NOMO-1 treated with dmso at 0.1 percent for 144 hours (cell line): ENCODE measurements around the gene IQCK.

Experiments
- DNase-seq: peaks from one replicate; lab custom pipeline; 2025; ENCODE audit not compliant: unreplicated experiment; lab: John Stamatoyannopoulos, UW

IQCK gene

GRCh38 chr16:19753815-19754643, 36.0 kb downstream of the IQCK start:
- DNase-seq: no peak

- DNase-seq: no peak
Observed at GRCh38 chr16:19754644-19755036, 36.6 kb downstream of the IQCK start.

GRCh38 chr16:19755268-19755667, 37.2 kb downstream of the IQCK start:
- no peak for DNase-seq

- DNase-seq: no peak
Observed at GRCh38 chr16:19757026-19757425, 39.0 kb downstream of the IQCK start.

- no peak for DNase-seq
Observed at GRCh38 chr16:19757762-19758595, 39.9 kb downstream of the IQCK start.

GRCh38 chr16:19760356-19761060, 42.4 kb downstream of the IQCK start:
- no peak for DNase-seq

GRCh38 chr16:19765860-19766553, 47.9 kb downstream of the IQCK start:
- DNase-seq: no peak

GRCh38 chr16:19766554-19766884, 48.4 kb downstream of the IQCK start:
- no peak for DNase-seq

GRCh38 chr16:19766988-19767387, 48.9 kb downstream of the IQCK start:
- no peak for DNase-seq

- DNase-seq: no peak
Observed at GRCh38 chr16:19767497-19767896, 49.4 kb downstream of the IQCK start.

- DNase-seq: no peak
Observed at GRCh38 chr16:19769239-19769638, 51.2 kb downstream of the IQCK start.

- DNase-seq: no peak
Observed at GRCh38 chr16:19771040-19771439, 53.0 kb downstream of the IQCK start.

- DNase-seq: no peak
Observed at GRCh38 chr16:19771796-19772195, 53.7 kb downstream of the IQCK start.

- no peak for DNase-seq
Observed at GRCh38 chr16:19774024-19774423, 56.0 kb downstream of the IQCK start.

GRCh38 chr16:19776147-19776546, 58.1 kb downstream of the IQCK start:
- no peak for DNase-seq

- DNase-seq: no peak
Observed at GRCh38 chr16:19776565-19776964, 58.5 kb downstream of the IQCK start.

- DNase-seq: no peak
Observed at GRCh38 chr16:19780321-19780720, 62.2 kb downstream of the IQCK start.

GRCh38 chr16:19781226-19781625, 63.2 kb downstream of the IQCK start:
- no peak for DNase-seq

- no peak for DNase-seq
Observed at GRCh38 chr16:19783363-19784182, 65.5 kb downstream of the IQCK start.

- DNase-seq: no peak
Observed at GRCh38 chr16:19784183-19784736, 66.2 kb downstream of the IQCK start.
